ENCODE results near the gene NQO1. TPM values are rescaled to one million over a fixed set of nuclear protein-coding genes. Genes with fewer than 3 reads are reported as not detected.

Gene NQO1
- total RNA-seq, 2 experiments from 2014 or later, result 0.25 to 0.80 TPM

- peak overlapping the region; percentile 13 for H3K27ac Mint-ChIP-seq
- no peaks in the 10 kb centered on the region for H3K27me3 ChIP-seq (ENCODE audit: control insufficient read depth in 1 of 2, insufficient read depth in 2 of 2, low read length in 2 of 2)
- H3K9me3 Mint-ChIP-seq, result peaks cover 6% of the 10 kb centered on the region
- H3K36me3 Mint-ChIP-seq (ENCODE audit: low read depth), result peaks cover 36% of the 10 kb centered on the region
- H3K4me3 ChIP-seq (ENCODE audit: low read length), result no peak overlapping the region
- peaks cover 21% of the 10 kb centered on the region for H3K4me1 ChIP-seq (ENCODE audit: insufficient read depth, low read length)
- peaks cover 56% of the 10 kb centered on the region for H3K4me1 Mint-ChIP-seq (ENCODE audit: low read depth)
- intact Hi-C loops (cut with DNase I, micrococcal nuclease), result no loop called here
- H3K4me3 Mint-ChIP-seq, result no peak overlapping the region
- no peak overlapping the region for H3K27ac ChIP-seq (ENCODE audit: low read depth in 1 of 2, low read length in 2 of 2)
- CTCF ChIA-PET, result interaction anchor here (0.6 kb wide), 1 partner anchor 1798 kb away, joined by 3 read pairs; no protein-coding TSS in a partner anchor
- DNase-seq (no peak), ATAC-seq (ENCODE audit: poor library complexity) (no peak)
- POLR2A ChIA-PET, result interaction anchor here (4.6 kb wide), 1 partner anchor 9 kb away, joined by 16 read pairs; the partner anchor contains the start of gene WWP2
- H3K36me3 ChIP-seq (ENCODE audit: insufficient read depth, low read length), result peaks cover 8% of the 10 kb centered on the region
- H3K9me3 ChIP-seq (ENCODE audit: control insufficient read depth in 1 of 2, insufficient read depth in 1 of 2, low read length in 2 of 2), result peaks cover 7 to 13% of the 10 kb centered on the region in 2 experiments
- no peak for TF ChIP-seq CTCF (IDR thresholded peaks at IDR 0.05)
- H3K27me3 Mint-ChIP-seq, result no peaks in the 10 kb centered on the region
Observed at GRCh38 chr16:69771651-69771967, 45.2 kb upstream of the NQO1 start.

GRCh38 chr16:69769404-69769803 lies 43.0 kb upstream of the NQO1 start:
- no peaks in the 10 kb centered on the region for H3K9me3 ChIP-seq (ENCODE audit: control insufficient read depth in 1 of 2, insufficient read depth in 1 of 2, low read length in 2 of 2)
- ATAC-seq (ENCODE audit: poor library complexity), result no peak
- no peak overlapping the region for H3K27ac ChIP-seq (ENCODE audit: low read depth in 1 of 2, low read length in 2 of 2)
- Mint-ChIP-seq H3K4me3 (no peak overlapping the region), H3K27ac (no peak overlapping the region), H3K27me3 (no peaks in the 10 kb centered on the region), H3K4me1 (ENCODE audit: low read depth) (peaks cover 65% of the 10 kb centered on the region), H3K36me3 (ENCODE audit: low read depth) (peaks cover 25% of the 10 kb centered on the region), H3K9me3 (no peaks in the 10 kb centered on the region)
- no peaks in the 10 kb centered on the region for H3K27me3 ChIP-seq (ENCODE audit: control insufficient read depth in 1 of 2, insufficient read depth in 2 of 2, low read length in 2 of 2)
- no peaks in the 10 kb centered on the region for H3K36me3 ChIP-seq (ENCODE audit: insufficient read depth, low read length)
- DNase-seq, result no peak
- no peak for TF ChIP-seq CTCF (IDR thresholded peaks at IDR 0.05)
- H3K4me3 ChIP-seq (ENCODE audit: low read length), result no peak overlapping the region
- intact Hi-C loops (cut with DNase I, micrococcal nuclease), result no loop called here
- CTCF ChIA-PET, result interaction anchor here (0.5 to 2.6 kb wide), 2 partner anchors 15 to 135 kb away, joined by 3 to 8 read pairs; partner anchors contain the start of gene NOB1
- POLR2A ChIA-PET, result no interaction called here
- H3K4me1 ChIP-seq (ENCODE audit: insufficient read depth, low read length), result peaks cover 24% of the 10 kb centered on the region

GRCh38 chr16:69768666-69769065 lies 42.3 kb upstream of the NQO1 start:
- H3K9me3 Mint-ChIP-seq, result no peaks in the 10 kb centered on the region

More at GRCh38 chr16:69768666-69769065, 42.3 kb upstream of the NQO1 start:
- no peaks in the 10 kb centered on the region for H3K27me3 Mint-ChIP-seq
- H3K4me3 Mint-ChIP-seq, result no peak overlapping the region
- no peak overlapping the region for H3K27ac Mint-ChIP-seq
- H3K4me3 ChIP-seq (ENCODE audit: low read length), result no peak overlapping the region
- no peaks in the 10 kb centered on the region for H3K27me3 ChIP-seq (ENCODE audit: control insufficient read depth in 1 of 2, insufficient read depth in 2 of 2, low read length in 2 of 2)
- intact Hi-C loops (cut with DNase I, micrococcal nuclease), result no loop called here
- H3K36me3 Mint-ChIP-seq (ENCODE audit: low read depth), result peaks cover 18% of the 10 kb centered on the region
- ATAC-seq (ENCODE audit: poor library complexity), result no peak
- CTCF ChIA-PET, result interaction anchor here (2.6 kb wide), 1 partner anchor 14 kb away, joined by 8 read pairs; the partner anchor contains the start of gene NOB1
- no peaks in the 10 kb centered on the region for H3K9me3 ChIP-seq (ENCODE audit: control insufficient read depth in 1 of 2, insufficient read depth in 1 of 2, low read length in 2 of 2)
- no peak overlapping the region for H3K27ac ChIP-seq (ENCODE audit: low read depth in 1 of 2, low read length in 2 of 2)
- TF ChIP-seq CTCF (IDR thresholded peaks at IDR 0.05), result no peak
- DNase-seq, result no peak
- no peaks in the 10 kb centered on the region for H3K36me3 ChIP-seq (ENCODE audit: insufficient read depth, low read length)
- peaks cover 59% of the 10 kb centered on the region for H3K4me1 Mint-ChIP-seq (ENCODE audit: low read depth)
- POLR2A ChIA-PET, result no interaction called here
- peaks cover 21% of the 10 kb centered on the region for H3K4me1 ChIP-seq (ENCODE audit: insufficient read depth, low read length)
